A549 (cell line): ENCODE measurements around the gene PITPNC1.

Experiments
- BHLHE40 ChIP-seq: IDR thresholded peaks from 2 replicates; pipeline ENCODE4 v1.6.1; 2012; ENCODE audit warnings: low read depth, low read length, inconsistent platforms
- CEBPB ChIP-seq, 2 experiments: fragments of >200 bp in 1 of 2; sonication (Bioruptor Twin) in 1 of 2; formaldehyde crosslinking in 1 of 2; IDR thresholded peaks; 2 replicates each; pipeline ENCODE4 v1.6.1; 2012 to 2016
- CTCF ChIP-seq: fragments of >200 bp; sonication (Bioruptor Twin); formaldehyde crosslinking; IDR thresholded peaks from 3 replicates; pipeline ENCODE4 v1.5.1; 2016
- EP300 ChIP-seq, 2 experiments: fragments of >200 bp; sonication (Bioruptor Twin); formaldehyde crosslinking; IDR thresholded peaks; 2 replicates in 1 of 2; 3 replicates in 1 of 2; pipeline ENCODE4 v1.6.1; 2016 to 2017
- RFX5 ChIP-seq: fragments of 450-650 bp; IDR thresholded peaks from 2 replicates; pipeline ENCODE4 v1.7.1; 2014; ENCODE audit warnings: antibody characterized with exemption, mild to moderate bottlenecking, moderate library complexity

- TF ChIP-seq CEBPB (IDR thresholded peaks at IDR 0.05) (no peak), EP300 (IDR thresholded peaks at IDR 0.05) (no peak), RFX5 (no peak), CTCF (no peak), BHLHE40 (no peak)
These were observed 71.4 kb downstream of the PITPNC1 start for GRCh38 chr17:67448449-67448848.
